Skeletal muscle cell (primary cell): ENCODE results near the gene MAP3K6.

ENCODE experiments used
- DNase-seq: peaks from one replicate; pipeline ENCODE4 v3.0.0-alpha.2; 2010; ENCODE audit warnings: low read depth
- H3K4me3 ChIP-seq: 2 replicates; pipeline ENCODE4 v1.5.1; 2011; ENCODE audit warnings: low read depth, mild to moderate bottlenecking, control low read depth, low read length, moderate library complexity

The MAP3K6 gene

DNA sequence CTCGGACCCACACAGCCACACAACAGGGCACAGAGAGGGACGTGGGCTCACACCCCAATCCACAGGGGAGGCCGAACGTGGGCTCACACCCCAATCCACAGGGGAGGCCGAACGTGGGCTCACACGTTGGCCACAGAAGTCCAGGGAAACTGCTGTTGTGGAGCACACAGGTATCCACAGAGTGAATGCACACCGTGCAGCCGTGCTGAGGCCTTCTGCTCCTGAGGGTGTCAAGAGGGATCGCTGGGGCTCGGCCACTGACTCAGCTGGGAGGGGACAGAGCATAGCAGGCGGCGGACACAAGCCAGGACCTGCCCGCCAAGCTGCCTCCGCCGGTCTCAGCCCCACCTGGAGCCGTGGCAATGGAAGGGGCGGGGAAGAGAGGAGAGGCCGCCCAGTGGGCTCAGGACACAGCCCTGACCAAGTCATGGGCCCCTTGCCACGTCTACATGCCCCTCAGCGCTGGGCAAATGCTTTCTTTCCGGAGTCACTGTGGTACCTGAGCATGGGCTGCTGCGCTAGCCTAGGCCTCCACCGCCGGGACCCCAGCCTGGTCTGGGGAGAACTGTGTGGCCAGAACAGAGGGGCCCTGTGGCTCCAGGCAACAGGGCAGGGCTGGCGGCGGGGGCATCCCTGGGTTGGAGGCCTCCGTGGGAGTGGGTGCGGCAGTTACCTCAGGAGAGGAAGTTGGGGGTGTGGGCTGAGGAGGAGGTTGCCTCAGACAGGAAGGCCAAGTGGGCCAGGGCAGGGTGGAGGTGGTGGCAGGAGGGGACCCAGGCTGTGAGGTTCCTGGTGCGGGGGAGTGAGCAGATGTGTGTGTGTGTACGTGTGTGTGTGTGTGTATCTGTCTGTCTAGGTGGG lies 23.8 kb downstream of the MAP3K6 start:
- H3K4me3 ChIP-seq = no peak overlapping the region
- no peak for DNase-seq

- peak overlapping the region; percentile 32 for H3K4me3 ChIP-seq
- no peak for DNase-seq
Observed at GRCh38 chr1:27342391-27342777, 24.4 kb downstream of the MAP3K6 start.

DNA sequence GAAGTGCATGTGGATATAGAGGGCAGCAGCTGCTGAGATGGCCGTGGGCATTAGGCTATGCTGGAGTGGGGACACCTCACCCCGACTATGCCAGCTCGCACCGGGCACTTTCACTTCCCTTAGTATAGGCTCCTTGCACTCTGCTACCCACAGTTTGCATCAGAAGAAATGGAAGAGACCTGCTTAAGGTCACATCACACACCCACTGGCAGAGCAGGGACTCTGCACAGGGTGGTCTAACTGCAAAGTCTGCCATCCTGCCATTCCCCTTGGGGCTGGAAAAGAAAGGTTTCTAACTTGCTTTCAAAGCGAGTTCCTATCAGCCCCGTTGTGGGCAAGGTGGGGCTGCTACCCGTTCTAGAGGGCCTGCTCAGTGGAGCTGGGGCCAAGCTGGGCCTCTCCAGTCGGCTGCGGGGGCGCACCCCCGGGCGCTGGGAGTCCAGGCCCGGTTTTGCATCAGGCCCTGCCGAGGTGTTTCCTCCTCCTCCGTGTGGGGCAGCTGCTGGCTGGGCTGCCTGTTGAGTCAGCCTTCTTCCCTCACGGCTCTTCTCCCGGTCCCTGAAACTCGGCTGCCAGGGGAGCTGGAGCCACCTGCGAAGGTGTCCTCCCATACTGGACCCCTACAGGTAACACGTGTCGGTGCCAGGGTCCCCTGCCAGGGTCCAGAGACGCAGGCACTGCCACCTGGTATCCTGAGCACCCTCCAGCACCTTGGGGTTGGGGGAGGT lies 25.1 kb downstream of the MAP3K6 start, which contains the start of gene SYTL1:
TSS of gene SYTL1 (plus strand) at position 498 of the 728 bp plus-strand sequence. CDS start 3,313 bp downstream, outside the sequence.
- H3K4me3 ChIP-seq = peak within 1 kb of the TSS; percentile 32
- peak; percentile 43 for DNase-seq

DNA sequence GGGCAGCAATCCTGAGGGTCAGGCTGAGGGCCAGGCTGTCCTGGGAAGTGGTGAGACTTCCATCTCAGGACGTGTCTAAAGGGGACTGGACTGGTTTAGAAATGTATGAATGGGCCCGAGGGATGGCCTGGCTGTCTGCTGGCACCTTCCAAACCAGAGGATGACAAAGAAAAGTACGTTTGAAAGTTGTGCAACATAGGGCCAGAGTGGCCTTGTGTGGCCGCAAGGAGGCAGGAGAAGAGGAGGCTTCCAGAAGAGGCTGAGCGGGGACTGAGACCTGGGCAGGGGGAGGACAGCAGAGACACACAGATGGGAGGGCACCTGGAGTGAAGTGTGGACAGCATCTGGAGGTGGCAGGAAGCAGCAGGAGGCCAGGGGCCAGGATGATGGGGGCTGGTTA lies 27.5 kb downstream of the MAP3K6 start:
- H3K4me3 ChIP-seq = no peak overlapping the region
- DNase-seq = no peak

- no peak for DNase-seq
- no peak overlapping the region for H3K4me3 ChIP-seq
Observed at GRCh38 chr1:27338751-27339150, 28.0 kb downstream of the MAP3K6 start.

DNA sequence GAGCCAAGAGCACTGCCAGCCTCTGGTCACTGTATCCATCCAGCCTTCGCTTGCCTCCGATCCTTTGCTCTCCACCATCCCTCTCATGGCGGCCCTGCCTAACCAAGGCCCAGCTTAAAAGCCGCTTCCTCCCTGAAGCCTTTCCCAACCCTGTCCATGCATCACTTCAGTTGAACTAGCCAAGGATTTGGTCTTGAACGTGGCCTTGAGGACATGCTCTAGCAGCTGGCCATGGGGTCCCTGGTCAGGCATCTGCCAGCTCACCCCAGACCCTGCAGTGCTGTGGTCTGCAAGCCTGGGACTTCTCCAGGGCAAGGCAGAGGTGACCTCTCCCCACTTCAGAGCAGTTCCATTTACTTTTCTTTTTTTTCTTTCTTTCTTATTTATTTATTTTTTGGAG lies 30.0 kb downstream of the MAP3K6 start:
- no peak for DNase-seq
- no peak overlapping the region for H3K4me3 ChIP-seq

DNA sequence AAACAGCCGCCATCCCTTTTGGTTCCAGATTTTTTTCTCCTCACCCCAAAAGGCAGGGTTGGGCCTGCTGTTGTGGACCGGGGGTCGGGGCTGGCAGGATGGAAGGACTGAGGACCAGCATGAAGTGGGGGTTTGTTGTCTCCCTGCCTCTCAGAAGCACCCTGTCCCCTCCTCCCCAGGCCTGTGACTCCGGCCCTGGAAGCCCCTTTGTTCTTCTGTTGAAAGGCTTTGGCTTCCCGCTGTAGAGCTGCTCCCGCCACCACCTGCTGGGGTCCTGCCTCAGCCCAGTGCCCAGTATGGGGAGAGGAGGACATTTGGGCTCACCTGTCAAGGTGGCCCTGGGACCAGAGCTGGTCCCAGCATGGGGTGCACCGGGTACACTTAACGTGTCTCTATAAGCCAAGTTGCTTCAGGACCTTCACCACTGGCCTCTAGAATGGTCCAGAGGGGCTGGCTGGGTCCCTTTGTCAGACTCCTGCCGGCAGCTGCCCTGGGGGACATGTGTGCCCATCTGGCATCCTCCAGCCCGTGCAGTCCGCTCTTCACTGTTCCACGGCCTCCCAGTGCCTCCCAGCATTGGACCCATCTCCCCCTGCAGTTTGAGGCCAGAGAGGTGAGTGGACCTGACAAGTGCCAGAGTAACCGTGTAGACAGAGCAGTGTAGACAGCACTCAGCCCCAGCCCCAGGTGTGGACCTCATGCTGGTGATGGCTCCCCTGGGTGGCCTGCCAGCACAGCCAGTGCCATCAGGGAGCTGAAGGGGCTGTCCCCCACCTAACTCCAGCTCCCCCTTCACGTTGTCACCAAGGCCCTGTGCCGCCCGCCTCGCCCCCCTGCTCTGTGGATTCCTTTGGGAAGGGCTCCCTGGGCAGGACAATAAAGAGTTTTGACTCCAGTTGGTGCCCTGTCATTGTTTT lies 31.0 kb downstream of the MAP3K6 start:
- no peak overlapping the region for H3K4me3 ChIP-seq
- DNase-seq = no peak

GRCh38 chr1:27333717-27334279 lies 33.0 kb downstream of the MAP3K6 start:
- DNase-seq = no peak
- no peak overlapping the region for H3K4me3 ChIP-seq

DNA sequence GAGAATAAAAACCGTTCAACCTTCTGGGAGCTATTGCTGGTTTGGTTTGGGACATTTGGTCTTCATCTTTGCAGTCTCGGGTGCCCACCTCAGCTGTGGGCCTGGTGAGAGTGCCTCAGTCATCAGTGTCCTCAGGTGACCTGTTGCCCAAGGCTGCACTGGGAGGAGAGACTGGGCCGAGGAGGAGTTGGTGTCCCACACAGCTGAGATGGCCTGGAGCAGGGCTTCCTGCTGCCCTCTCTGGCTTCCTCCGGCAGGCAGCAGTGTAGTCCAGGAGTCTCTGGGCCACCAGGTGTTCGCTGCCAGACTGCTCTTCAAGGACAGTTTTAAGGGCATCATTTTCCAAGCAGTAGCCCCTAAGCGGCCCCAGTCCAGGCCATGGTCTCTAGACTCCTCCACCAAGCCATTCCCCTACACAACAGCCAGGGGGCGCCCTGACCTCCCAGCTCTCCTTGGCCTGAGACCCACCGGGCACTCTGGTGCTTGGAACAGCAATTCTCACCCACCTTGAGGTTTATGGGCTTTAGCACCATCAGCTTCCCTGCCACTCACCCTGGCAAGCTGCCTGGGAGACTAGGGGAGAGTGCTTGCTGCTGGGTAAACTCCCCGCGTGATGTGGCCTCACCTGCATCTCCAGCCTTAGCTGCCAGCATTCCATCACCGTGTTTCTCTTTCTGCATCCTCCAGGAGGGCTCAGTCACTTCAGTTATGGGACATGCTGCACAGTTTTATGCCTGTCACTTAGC lies 34.1 kb downstream of the MAP3K6 start:
- no peak overlapping the region for H3K4me3 ChIP-seq
- DNase-seq = no peak

DNA sequence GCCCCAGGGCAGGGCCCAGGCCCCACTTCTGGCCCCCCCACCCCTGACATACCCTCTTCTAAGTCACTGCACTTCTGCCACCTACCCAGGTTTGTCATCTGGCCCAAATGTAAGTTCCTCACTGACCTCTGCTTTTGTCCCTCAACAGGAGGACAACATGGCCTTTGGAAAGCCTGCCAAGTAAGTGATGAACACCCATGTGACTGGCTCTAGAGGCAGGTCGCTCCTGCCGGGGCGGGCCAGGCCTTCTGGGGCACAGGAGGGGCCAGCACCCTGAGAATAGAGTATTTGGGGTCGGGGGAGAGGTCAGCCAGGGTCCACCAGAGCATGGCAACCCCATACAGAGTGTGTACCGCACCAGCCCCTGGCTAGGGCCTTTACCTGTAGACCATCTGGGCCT lies 34.8 kb downstream of the MAP3K6 start:
- DNase-seq = no peak
- H3K4me3 ChIP-seq = no peak overlapping the region

- H3K4me3 ChIP-seq = no peak overlapping the region
- DNase-seq = no peak
Observed at GRCh38 chr1:27331426-27331825, 35.3 kb downstream of the MAP3K6 start.

GRCh38 chr1:27330786-27331185 lies 36.0 kb downstream of the MAP3K6 start:
- DNase-seq = no peak
- no peak overlapping the region for H3K4me3 ChIP-seq

DNA sequence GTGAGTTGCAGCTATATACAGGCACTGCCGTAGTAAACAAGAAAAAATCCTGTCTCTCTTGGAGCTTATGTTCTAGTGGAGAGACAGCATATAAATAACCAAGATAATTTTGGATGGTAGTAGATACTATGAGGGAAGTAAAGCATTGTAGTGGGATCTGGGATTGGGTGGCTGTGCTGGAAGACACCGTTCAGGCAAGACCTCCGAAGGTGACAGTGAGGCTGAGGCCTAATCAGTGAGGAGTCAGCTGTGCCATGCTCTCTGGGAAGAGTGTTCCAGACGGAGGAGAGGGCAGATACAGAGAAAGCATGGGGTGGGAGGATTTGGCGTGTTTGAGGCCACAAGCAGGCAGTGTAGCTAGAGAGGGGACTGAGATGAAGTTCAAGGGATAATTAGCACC lies 38.8 kb downstream of the MAP3K6 start:
- no peak overlapping the region for H3K4me3 ChIP-seq
- no peak for DNase-seq

DNA sequence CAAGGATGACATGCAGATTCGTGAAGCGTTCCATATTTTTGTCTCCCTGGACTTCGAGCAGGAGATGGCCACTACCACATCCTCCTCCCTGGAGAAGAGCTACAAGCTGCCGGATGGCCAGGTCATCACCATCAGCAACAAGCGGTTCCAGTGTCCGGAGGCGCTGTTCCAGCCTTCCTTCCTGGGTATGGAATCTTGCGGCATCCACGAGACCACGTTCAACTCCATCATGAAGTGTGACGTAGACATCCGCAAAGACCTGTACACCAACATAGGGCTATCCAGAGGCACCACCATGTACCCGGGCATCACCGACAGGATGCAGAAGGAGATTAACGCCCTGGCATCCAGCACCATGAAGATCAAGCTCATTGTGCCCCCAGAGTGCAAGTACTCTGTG lies 41.5 kb downstream of the MAP3K6 start:
- no peak overlapping the region for H3K4me3 ChIP-seq
- DNase-seq = no peak

DNA sequence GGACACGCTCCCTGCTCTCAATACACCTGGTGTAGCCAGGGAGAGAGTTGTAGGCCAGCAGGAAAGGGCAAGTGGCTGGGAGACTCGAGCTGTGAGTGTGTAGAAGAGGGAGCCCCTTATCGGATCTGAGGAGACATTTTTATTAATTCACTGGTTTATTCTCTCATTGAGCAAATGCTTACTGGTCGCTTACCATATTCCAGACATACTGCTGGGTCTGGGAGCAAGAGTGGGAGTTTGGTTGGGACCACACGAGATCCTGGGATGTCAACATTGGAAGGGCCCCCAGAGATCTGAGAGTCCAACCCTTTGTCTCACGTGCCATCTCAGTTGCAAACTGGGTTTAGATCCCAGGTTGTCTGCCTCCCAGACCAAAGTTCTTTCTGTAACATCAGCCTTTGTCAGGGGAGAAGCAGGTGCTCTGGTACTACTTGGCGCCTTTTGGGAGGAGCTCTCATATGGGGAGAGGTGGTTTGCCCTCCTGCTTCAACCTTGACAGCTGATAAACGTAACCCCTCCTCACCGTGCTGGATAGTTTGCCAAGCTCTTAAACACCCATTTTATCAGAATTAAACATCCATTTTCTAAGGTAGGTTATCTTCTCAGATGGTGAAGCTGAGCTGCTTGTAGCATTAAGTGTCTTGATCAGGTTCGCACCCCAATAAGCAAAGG lies 44.1 kb downstream of the MAP3K6 start:
- peak overlapping the region; percentile 99 for H3K4me3 ChIP-seq
- DNase-seq = no peak

DNA sequence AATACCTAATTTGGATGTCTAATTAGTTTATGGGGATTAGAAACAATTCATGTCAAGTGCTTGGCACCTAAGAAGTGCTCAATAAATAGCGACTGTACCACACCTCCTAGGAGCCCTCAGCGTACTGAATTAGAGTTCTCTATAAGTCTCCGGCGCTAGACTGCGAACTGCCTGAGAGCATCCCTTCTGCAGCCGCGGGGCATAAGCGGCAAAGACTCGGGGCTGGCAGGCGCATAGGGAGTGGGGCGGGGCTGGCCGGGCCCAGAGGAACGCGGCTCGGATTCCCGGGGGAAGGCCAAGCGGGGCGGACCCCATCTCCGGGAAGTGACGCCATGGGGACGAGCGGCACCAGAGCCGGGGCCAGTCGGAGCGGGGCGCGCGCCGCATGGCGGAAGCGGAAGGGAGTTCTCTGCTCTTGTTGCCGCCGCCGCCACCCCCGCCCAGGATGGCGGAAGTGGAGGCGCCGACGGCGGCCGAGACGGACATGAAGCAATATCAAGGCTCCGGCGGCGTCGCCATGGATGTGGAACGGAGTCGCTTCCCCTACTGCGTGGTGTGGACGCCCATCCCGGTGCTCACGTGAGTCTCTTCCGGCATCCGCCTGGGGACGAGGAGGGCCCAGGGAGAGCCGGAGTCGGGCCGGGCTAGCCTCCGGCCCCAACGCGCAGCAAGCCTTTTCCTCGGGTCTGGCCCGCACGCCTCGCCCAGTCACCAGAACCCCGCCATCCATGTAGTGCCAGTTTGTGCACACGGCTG lies 44.8 kb downstream of the MAP3K6 start, which contains the start of gene TMEM222:
TSS of gene TMEM222 (plus strand) at position 351 of the 756 bp plus-strand sequence. CDS start at position 386, 35 bp downstream.
- H3K4me3 ChIP-seq = peak within 1 kb of the TSS; percentile 99
- DNase-seq = peak; percentile 91

DNA sequence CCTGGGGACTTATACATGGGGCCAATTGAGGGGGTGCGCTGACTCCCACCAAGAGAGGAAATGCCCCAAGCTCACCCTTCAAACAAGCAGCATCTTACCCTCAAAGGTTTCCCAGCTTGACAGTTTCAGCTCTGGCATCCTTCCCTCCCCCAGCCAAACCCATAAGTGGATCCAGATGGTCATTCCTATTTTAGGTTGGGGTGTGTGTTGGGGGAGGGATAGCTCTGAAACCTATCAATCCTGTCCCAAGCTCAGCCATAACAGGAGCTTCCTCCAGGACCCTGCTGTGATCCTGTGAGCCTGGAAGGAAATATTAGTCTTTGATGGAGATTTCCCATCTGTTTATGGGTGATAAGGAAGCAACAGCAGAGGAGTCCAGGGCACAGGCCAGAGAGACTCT lies 48.2 kb downstream of the MAP3K6 start:
- DNase-seq = no peak
- H3K4me3 ChIP-seq = no peak overlapping the region
